Peyer's patch (tissue), 4 donors: ENCODE measurements around the gene ARHGEF16. TPM values are rescaled to one million over a fixed set of nuclear protein-coding genes. Genes with fewer than 3 reads are reported as not detected.

Experiments used
- DNase-seq, 3 donors: peaks; one replicate each; pipeline ENCODE4 v3.0.0-alpha.2; 2017 to 2019
- H3K27ac ChIP-seq, 4 donors: fragments of 200-600 bp; sonication (generic); one replicate each; pipeline ENCODE4 v1.5.1; 2016 to 2019
- H3K27me3 ChIP-seq, 2 donors: fragments of 200-600 bp; sonication (generic); one replicate each; pipeline ENCODE4 v1.5.1; 2019
- H3K36me3 ChIP-seq, 3 donors: fragments of 200-600 bp; sonication (generic); one replicate each; pipeline ENCODE4 v1.5.1; 2016 to 2019
- H3K4me1 ChIP-seq, 4 donors: fragments of 200-600 bp; sonication (generic); one replicate each; pipeline ENCODE4 v1.5.1; 2016 to 2019
- H3K4me3 ChIP-seq, 4 donors: fragments of 200-600 bp; sonication (generic); 1 replicate in 3 of 4; 2 replicates in 1 of 4; pipeline ENCODE4 v1.5.1; 2016 to 2019; ENCODE audit warnings: mild to moderate bottlenecking in 1 of 4
- H3K9me3 ChIP-seq, 4 donors: fragments of 200-600 bp; sonication (generic); one replicate each; pipeline ENCODE4 v1.5.1; 2016 to 2019; ENCODE audit warnings: mild to moderate bottlenecking in 1 of 4
- CTCF ChIP-seq, 6 experiments: fragments of 450-650 bp in 4 of 6; fragments of 200-600 bp in 2 of 6; sonication (generic) in 1 of 6; IDR thresholded peaks; one replicate each; pipeline ENCODE4 v1.5.1; 2017 to 2019; ENCODE audit warnings: antibody characterized with exemption in 6 of 6, mild to moderate bottlenecking in 3 of 6, moderate library complexity in 1 of 6
- POLR2A ChIP-seq, 2 donors: fragments of 450-650 bp; IDR thresholded peaks; one replicate each; pipeline ENCODE4 v1.5.1; 2017; ENCODE audit warnings: antibody characterized with exemption in 2 of 2, mild to moderate bottlenecking in 2 of 2, moderate library complexity in 2 of 2
- total RNA-seq, 4 donors: library from RNA; depleted of rRNA; stranded (reverse); fragments of >200 nt; gene quantifications; one replicate each; pipeline ENCODE4 v1.1.0, GENCODE V29; 2016

The ARHGEF16 gene
- total RNA-seq, 4 donors from 2014 or later, result 43.7 to 225 (median 182) TPM

DNA sequence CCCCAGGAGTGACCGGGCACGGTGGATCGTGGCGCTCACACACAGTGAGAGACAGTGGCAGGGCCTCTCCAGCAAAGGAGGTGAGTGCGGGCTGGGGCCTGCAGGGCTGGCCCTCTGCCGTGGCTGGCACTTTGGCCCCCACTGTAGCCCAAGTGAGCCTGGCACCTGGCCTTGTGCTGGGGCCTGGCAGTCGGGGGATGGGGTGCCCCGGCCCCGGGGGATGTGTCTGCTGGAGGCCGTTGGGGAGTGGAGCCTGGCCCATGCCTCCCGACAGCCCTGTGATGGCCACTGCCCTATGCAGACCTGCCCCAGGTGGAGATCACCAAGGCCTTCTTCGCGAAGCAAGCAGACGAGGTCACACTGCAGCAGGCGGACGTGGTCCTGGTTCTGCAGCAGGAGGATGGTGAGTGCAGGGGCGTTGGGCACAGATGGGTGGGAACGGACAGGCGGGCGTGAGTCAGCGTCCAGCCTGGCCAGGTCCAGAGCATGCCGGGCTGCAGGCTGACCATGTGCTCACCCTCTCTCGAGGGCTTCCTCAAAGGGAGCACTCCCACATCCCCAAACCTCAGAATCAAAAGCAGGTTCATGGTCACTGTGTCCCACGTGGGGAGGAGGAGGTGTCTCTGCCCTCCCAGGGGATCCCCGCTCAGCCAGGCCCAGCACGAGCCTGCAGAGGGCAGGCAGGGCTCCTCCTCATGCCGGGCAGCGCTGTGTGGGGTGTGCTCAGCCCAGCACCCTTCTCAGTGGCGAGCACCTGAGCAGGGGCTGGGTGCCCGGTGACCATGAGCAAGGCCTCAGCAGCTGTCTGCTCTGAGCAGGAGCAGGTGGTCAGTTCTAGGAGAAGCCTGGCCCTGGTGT lies 25.3 kb downstream of the ARHGEF16 start:
- peaks cover 0 to 48% (median 5%) of the 10 kb centered on the region in 4 donors for H3K4me1 ChIP-seq
- TF ChIP-seq POLR2A (IDR thresholded peaks at IDR 0.05) (no peak), CTCF (IDR thresholded peaks at IDR 0.05) (no peak)
- no peaks in the 10 kb centered on the region for H3K27me3 ChIP-seq
- H3K9me3 ChIP-seq, result no peaks in the 10 kb centered on the region
- H3K27ac ChIP-seq, result peak overlapping the region in 3 of 4 donors; percentile 63 to 91 (median 88)
- H3K4me3 ChIP-seq, result peak overlapping the region in 1 of 4 donors; percentile 14
- H3K36me3 ChIP-seq, result peaks cover 0 to 14% (median 0%) of the 10 kb centered on the region in 3 donors
- no peak for DNase-seq

DNA sequence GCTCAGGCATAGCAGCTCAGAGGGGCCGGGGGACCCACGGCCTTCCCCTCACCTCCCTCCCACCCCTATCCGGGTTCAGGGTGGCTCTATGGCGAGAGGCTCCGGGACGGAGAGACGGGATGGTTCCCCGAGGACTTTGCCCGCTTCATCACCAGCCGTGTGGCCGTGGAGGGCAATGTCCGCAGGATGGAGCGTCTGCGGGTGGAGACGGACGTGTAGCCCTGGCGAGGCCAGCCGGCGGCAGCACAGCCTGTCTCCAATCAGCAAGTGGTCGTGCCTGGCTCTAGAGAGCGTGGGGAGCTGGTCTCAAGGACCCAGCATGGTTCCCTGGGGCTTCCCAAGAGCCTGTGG lies 25.9 kb downstream of the ARHGEF16 start:
- peak overlapping the region in 3 of 4 donors; percentile 63 to 91 (median 88) for H3K27ac ChIP-seq
- peak overlapping the region in 1 of 4 donors; percentile 19 for H3K4me3 ChIP-seq
- H3K4me1 ChIP-seq, result peaks cover 0 to 48% (median 5%) of the 10 kb centered on the region in 4 donors
- H3K9me3 ChIP-seq, result no peaks in the 10 kb centered on the region
- H3K27me3 ChIP-seq, result no peaks in the 10 kb centered on the region
- peak in 2 of 3 donors; percentile 88 to 93 for DNase-seq
- peak in 1 of 6 experiments; percentile 20 for TF ChIP-seq CTCF (IDR thresholded peaks at IDR 0.05)
- TF ChIP-seq POLR2A (IDR thresholded peaks at IDR 0.05), result peak; percentile 53 to 66
- peaks cover 0 to 14% (median 0%) of the 10 kb centered on the region in 3 donors for H3K36me3 ChIP-seq

- H3K4me3 ChIP-seq, result no peak overlapping the region
- H3K27me3 ChIP-seq, result no peaks in the 10 kb centered on the region
- peaks cover 0 to 13% (median 0%) of the 10 kb centered on the region in 3 donors for H3K36me3 ChIP-seq
- TF ChIP-seq CTCF (IDR thresholded peaks at IDR 0.05), result no peak
- H3K4me1 ChIP-seq, result peaks cover 0 to 48% (median 5%) of the 10 kb centered on the region in 4 donors
- DNase-seq, result no peak
- H3K27ac ChIP-seq, result peak overlapping the region in 3 of 4 donors; percentile 63 to 91 (median 88)
- no peaks in the 10 kb centered on the region for H3K9me3 ChIP-seq
Observed at GRCh38 chr1:3481046-3481445, 26.6 kb downstream of the ARHGEF16 start.

DNA sequence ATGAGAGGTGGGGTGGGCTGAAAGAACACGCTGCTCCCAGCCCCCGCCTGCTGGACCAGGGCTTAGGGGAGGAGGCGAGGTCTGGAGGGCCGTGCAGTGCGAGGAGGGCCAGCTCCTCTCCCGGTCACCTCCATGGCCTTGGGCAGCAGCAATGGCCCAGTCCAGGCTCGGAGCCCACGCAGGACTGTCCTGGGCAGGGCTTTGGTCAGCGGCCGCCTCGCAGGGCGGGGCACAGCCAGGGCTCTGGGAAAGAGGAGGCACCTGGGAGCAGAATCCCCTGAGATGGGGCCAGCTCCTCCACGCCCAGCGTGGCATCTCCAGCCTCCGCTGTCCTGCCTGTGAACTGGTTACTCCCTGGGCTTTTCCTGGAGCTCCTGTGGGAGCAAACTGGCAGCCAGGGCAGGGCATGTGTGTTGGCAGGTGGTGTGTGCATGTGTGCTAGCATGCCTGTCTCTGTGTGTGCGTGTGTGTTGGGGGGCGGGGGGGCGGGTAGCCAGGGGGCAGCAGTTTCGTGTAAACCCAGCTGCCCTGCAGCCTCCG lies 27.4 kb downstream of the ARHGEF16 start:
- DNase-seq, result no peak
- TF ChIP-seq CTCF (IDR thresholded peaks at IDR 0.05) (no peak), POLR2A (IDR thresholded peaks at IDR 0.05) (no peak)
- peaks cover 0 to 48% (median 5%) of the 10 kb centered on the region in 4 donors for H3K4me1 ChIP-seq
- peaks cover 0 to 4% (median 0%) of the 10 kb centered on the region in 3 donors for H3K36me3 ChIP-seq
- H3K27me3 ChIP-seq, result no peaks in the 10 kb centered on the region
- H3K4me3 ChIP-seq, result no peak overlapping the region
- no peaks in the 10 kb centered on the region for H3K9me3 ChIP-seq
- peak overlapping the region in 3 of 4 donors; percentile 63 to 91 (median 88) for H3K27ac ChIP-seq

DNA sequence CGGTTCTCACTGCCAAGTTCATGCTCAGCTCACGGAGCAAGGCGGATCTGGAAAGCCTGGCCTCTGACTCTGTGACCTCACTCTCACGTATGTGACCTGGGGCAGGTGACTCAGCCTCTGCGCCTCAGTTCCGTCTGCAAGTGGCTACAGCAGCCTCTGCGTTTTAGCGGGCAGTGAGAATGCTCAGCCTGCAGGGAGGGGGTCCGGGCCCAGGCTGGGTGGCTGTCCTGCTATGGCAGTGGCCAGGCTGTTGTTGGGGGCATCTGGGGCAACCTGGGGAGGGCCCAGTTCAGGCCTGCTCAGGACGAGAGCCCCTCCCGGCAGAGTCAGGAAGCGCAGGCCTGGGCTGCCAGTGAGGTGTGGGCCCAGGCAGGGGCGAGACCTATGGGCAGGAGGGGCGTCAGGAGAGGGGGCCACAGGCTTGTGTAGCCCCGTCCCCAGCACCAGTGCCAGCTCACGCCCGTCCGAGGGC lies 27.9 kb downstream of the ARHGEF16 start:
- TF ChIP-seq CTCF (IDR thresholded peaks at IDR 0.05) (peak in 3 of 6 experiments; percentile 23 to 37 (median 33)), POLR2A (IDR thresholded peaks at IDR 0.05) (no peak)
- DNase-seq, result peak in 2 of 3 donors; percentile 75 to 78
- no peaks in the 10 kb centered on the region for H3K36me3 ChIP-seq
- peak overlapping the region in 2 of 4 donors; percentile 88 to 91 for H3K27ac ChIP-seq
- H3K4me3 ChIP-seq, result no peak overlapping the region
- H3K9me3 ChIP-seq, result no peaks in the 10 kb centered on the region
- H3K27me3 ChIP-seq, result no peaks in the 10 kb centered on the region
- peaks cover 0 to 48% (median 5%) of the 10 kb centered on the region in 4 donors for H3K4me1 ChIP-seq
